AG09309 (cell line): ENCODE results near the gene DGKB.

Experiments used
- DNase-seq: peaks from one replicate; pipeline ENCODE4 v3.0.0-alpha.2; 2010; ENCODE audit warnings: low read depth
- H3K4me3 ChIP-seq: 2 replicates; pipeline ENCODE4 v1.5.1; 2011; ENCODE audit warnings: mild to moderate bottlenecking, low read depth, low read length, moderate library complexity; ENCODE audit not compliant: control insufficient read depth
- TF ChIP-seq, protein P1 (sequence below): IDR thresholded peaks from 2 replicates; pipeline ENCODE4 v1.5.1; 2011; ENCODE audit warnings: mild to moderate bottlenecking, low read depth, low read length, inconsistent platforms; ENCODE audit not compliant: insufficient read depth, control insufficient read depth; ENCODE audit errors: missing control alignments

The DGKB gene

DNA sequence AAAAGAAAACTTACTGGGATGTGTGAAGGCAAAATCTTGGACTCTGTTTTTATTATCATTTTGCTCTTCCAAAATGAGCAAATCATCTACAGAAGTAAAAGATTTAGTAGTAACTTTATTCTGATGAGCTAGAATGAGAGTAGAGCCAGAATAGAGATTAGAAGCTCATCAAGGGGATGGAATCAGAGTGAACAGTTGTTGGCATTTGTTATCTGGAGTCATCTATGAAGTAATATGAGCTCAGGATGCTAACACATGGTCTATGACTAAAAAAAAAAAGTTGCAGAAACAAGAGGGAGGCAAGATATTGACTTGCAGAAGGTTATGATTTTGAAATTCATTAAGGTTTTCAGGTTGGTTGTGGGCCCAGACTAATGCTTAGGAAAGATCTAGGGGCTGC, 504.0 kb downstream of the DGKB start:
- DNase-seq = no peak
- no peak overlapping the region for H3K4me3 ChIP-seq
- TF ChIP-seq, protein P1, sequence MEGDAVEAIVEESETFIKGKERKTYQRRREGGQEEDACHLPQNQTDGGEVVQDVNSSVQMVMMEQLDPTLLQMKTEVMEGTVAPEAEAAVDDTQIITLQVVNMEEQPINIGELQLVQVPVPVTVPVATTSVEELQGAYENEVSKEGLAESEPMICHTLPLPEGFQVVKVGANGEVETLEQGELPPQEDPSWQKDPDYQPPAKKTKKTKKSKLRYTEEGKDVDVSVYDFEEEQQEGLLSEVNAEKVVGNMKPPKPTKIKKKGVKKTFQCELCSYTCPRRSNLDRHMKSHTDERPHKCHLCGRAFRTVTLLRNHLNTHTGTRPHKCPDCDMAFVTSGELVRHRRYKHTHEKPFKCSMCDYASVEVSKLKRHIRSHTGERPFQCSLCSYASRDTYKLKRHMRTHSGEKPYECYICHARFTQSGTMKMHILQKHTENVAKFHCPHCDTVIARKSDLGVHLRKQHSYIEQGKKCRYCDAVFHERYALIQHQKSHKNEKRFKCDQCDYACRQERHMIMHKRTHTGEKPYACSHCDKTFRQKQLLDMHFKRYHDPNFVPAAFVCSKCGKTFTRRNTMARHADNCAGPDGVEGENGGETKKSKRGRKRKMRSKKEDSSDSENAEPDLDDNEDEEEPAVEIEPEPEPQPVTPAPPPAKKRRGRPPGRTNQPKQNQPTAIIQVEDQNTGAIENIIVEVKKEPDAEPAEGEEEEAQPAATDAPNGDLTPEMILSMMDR = no peak

DNA sequence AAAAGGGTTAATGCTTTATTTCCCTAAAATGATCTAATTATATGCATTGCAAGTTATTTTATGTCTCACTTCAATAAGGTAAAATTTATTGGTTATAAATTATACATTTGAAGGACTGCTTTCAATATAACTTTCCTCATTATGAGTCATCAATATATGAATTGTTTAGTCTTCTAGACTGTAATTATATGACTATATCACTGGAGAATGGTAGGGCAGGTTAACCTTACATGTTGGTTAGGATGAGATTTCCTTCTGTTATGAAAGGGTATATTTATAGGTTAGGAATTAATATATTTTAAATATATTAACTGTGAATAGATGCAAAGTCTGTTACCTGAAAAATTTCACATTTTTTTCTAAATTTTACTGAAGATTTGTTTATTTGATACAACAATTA, 506.7 kb downstream of the DGKB start:
- no peak for DNase-seq
- H3K4me3 ChIP-seq = no peak overlapping the region
- TF ChIP-seq, protein P1 = no peak

DNA sequence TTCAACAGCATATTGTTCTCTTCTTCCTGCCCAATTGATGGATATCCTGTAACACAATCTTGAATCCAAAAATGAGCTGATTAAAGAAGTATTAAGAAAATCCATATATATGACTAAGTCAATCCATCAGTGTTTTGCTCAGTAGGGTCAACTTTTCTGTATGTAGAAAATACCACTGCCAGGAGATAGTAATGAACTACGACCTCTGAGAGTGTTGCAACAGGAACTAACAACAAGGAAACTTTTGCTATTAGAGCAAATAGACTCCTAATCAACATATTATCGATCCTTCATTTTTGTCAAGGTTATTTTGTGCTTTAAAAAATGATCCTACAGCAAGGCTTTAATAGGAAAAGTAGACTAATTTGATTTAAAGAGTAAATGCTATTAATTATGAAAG, 507.8 kb downstream of the DGKB start:
- H3K4me3 ChIP-seq = no peak overlapping the region
- no peak for DNase-seq
- TF ChIP-seq, protein P1 = no peak

DNA sequence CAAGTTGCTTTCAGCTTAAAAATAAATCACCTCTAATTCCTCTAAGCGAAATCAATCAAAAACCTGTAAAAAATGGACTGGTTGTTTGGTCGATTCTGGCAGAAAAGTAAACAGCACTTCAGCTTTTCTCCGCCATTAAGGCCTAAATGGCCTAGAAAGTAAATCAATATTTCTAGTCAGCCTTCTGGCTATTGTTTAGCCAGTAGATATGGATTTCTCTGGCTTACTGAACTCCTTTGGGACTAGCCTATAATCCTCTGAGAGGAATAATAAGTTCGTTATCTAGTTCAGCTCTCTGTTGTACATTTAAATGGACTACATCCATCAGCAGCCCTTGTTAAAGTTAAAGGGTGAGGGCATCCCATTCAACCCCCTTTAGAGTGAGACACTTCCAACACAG, 513.0 kb downstream of the DGKB start:
- TF ChIP-seq, protein P1 = no peak
- no peak for DNase-seq
- H3K4me3 ChIP-seq = no peak overlapping the region

DNA sequence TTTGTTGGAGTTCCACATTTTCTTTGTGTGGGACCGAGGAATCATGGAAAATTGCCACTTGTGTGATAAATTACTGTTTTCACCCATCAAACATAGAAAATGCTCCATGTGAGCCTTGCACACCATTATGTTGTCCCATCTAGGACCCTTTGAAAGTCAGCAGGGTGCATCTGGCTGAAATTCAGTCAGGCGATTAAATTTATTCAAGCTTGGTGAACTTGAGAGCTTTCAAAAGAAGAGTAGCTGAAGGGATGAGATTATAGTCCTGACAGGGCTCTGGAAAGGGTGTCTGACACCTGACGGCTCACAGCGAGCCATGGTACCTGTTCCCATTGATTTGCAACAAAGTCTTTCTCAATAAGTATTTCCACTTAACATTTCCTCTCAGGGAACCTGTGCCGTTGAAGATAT, 513.4 kb downstream of the DGKB start:
- TF ChIP-seq, protein P1 = no peak
- no peak for DNase-seq
- H3K4me3 ChIP-seq = no peak overlapping the region

DNA sequence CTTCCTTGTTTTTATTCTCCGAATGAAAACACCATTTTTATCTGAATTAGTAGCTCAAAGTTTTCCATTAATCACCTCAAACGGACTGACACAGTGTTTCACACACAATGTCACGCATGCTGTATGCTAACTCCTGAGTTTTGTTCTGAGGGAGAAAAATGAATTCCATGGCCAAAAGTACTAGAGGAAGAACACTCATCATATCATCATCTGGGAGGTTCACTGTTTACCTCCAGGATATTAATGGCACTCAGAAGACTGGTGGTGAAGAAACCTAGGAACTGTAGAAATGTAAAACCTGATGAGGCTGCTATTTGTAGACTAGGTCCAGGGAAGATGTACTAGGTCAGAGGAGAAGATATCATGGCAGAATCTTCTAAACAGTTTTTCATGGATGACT, 517.5 kb downstream of the DGKB start:
- TF ChIP-seq, protein P1 = no peak
- H3K4me3 ChIP-seq = no peak overlapping the region
- no peak for DNase-seq

DNA sequence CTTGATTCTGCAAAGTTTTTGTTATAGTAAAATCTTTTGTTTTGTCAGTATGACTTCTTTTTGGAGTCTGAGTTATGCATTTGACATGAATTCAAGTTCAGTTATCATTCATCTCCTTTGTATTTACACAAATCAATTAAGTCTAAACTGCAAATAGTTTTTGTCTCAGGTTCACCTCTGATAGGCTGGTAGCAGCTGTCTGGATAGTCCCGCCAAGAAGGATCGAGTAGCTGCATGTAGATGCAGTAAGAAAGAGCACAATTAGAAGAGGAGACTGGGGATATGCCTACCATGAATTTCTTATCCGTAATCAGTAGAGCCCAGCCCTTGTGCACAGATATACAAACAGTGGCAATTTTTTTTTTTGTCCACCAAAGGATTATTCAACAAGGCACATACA, 520.6 kb downstream of the DGKB start:
- DNase-seq = no peak
- H3K4me3 ChIP-seq = no peak overlapping the region
- TF ChIP-seq, protein P1 = no peak
